A673 (cell line): ENCODE results near the gene DACT1.

Source experiments
- EZH2 ChIP-seq: fragments of 200-600 bp; sonication (generic); IDR thresholded peaks from 2 replicates; pipeline ENCODE4 v1.6.1; 2017; ENCODE audit warnings: borderline replicate concordance, low read depth, mild to moderate bottlenecking, mixed read lengths, antibody characterized with exemption, low read length; ENCODE audit not compliant: poor library complexity, severe bottlenecking
- TF ChIP-seq, protein P1 (sequence below): fragments of 300-800, 200-600 bp; sonication (generic); conservative IDR thresholded peaks from 2 replicates; pipeline ENCODE4 v1.5.1; 2017; ENCODE audit warnings: low read depth, mild to moderate bottlenecking, antibody characterized with exemption, low read length, moderate library complexity, mixed read lengths

DNA sequence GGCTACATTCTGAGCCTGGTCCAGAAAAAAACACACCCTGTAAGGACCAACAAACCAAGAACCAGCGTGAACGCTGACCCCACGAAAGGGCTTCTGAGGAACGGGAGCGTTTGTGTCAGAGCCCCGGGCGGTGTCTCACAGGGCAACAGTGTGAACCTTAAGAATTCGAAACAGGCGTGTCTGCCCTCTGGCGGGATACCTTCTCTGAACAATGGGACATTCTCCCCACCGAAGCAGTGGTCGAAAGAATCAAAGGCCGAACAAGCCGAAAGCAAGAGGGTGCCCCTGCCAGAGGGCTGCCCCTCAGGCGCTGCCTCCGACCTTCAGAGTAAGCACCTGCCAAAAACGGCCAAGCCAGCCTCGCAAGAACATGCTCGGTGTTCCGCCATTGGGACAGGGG is 7.9 kb downstream of the DACT1 start:
- TF ChIP-seq, protein P1, sequence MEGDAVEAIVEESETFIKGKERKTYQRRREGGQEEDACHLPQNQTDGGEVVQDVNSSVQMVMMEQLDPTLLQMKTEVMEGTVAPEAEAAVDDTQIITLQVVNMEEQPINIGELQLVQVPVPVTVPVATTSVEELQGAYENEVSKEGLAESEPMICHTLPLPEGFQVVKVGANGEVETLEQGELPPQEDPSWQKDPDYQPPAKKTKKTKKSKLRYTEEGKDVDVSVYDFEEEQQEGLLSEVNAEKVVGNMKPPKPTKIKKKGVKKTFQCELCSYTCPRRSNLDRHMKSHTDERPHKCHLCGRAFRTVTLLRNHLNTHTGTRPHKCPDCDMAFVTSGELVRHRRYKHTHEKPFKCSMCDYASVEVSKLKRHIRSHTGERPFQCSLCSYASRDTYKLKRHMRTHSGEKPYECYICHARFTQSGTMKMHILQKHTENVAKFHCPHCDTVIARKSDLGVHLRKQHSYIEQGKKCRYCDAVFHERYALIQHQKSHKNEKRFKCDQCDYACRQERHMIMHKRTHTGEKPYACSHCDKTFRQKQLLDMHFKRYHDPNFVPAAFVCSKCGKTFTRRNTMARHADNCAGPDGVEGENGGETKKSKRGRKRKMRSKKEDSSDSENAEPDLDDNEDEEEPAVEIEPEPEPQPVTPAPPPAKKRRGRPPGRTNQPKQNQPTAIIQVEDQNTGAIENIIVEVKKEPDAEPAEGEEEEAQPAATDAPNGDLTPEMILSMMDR, result no peak
- no peak for TF ChIP-seq EZH2
